T-cell (primary cell): ENCODE measurements around the gene MINAR2. TPM values are rescaled to one million over a fixed set of nuclear protein-coding genes. Genes with fewer than 3 reads are reported as not detected.

Source experiments
- ATAC-seq, 4 experiments: fragments of 200-7000 bp in 3 of 4; fragments of 150-1000 bp in 1 of 4; cut with Tn5 transposase; replicated peaks in 1 of 4; 1 replicate in 3 of 4; 2 replicates in 1 of 4; pipeline ENCODE4 v1.10.0; 2021; ENCODE audit warnings: moderate library complexity in 3 of 4, mild to moderate bottlenecking in 2 of 4, moderate number of reproducible peaks in 1 of 4
- CTCF ChIA-PET, 2 donors: fragments of 300-600 bp; sonication (Branson Sonifier 250); formaldehyde crosslinking; loops; one replicate each; lab custom pipeline; 2022; ENCODE audit warnings: antibody characterized with exemption in 2 of 2; lab: Charles Lee
- POLR2A ChIA-PET, 2 donors: fragments of 300-600 bp; sonication (Branson Sonifier 250); formaldehyde crosslinking; loops; one replicate each; lab custom pipeline; 2022; ENCODE audit warnings: antibody characterized with exemption in 2 of 2; lab: Charles Lee
- DNase-seq, 35 experiments: peaks; one replicate each; pipeline versions ENCODE4 v3.0.0 to v3.0.0-alpha.2; 2013 to 2023
- H3K27ac ChIP-seq: one replicate; pipeline ENCODE4 v1.5.1; 2013; ENCODE audit warnings: low read length
- H3K27me3 ChIP-seq, 2 experiments: replicated peaks in 1 of 2; 1 replicate in 1 of 2; 2 replicates in 1 of 2; pipeline versions ENCODE4 v1.6.1 to v1.7.0; 2013; ENCODE audit warnings: low read length in 1 of 2, mixed read lengths in 1 of 2; ENCODE audit not compliant: control insufficient read depth in 2 of 2, insufficient read depth in 2 of 2; ENCODE audit errors: extremely low read depth in 1 of 2
- H3K36me3 ChIP-seq, 2 donors: 1 replicate in 1 of 2; 2 replicates in 1 of 2; pipeline versions ENCODE4 v1.6.1 to v1.7.0; 2013; ENCODE audit warnings: low read length in 1 of 2; ENCODE audit not compliant: control insufficient read depth in 2 of 2, insufficient read depth in 1 of 2; ENCODE audit errors: extremely low read depth in 1 of 2
- H3K4me1 ChIP-seq, 2 experiments: 1 replicate in 1 of 2; 2 replicates in 1 of 2; pipeline versions ENCODE4 v1.6.1 to v1.7.0; 2013; ENCODE audit warnings: low read length in 2 of 2, mixed read lengths in 1 of 2; ENCODE audit not compliant: insufficient read depth in 2 of 2, control insufficient read depth in 1 of 2; ENCODE audit errors: extremely low read depth in 1 of 2
- H3K4me3 ChIP-seq, 2 donors: 1 replicate in 1 of 2; 2 replicates in 1 of 2; pipeline versions ENCODE4 v1.5.1 to v1.7.0; 2013; ENCODE audit warnings: mild to moderate bottlenecking in 2 of 2, low read length in 1 of 2, moderate library complexity in 1 of 2; ENCODE audit not compliant: control insufficient read depth in 1 of 2; ENCODE audit errors: extremely low read depth in 1 of 2
- H3K9me3 ChIP-seq: 2 replicates; pipeline ENCODE4 v1.7.0; 2013
- H3K27ac Mint-ChIP-seq, 2 donors: one replicate each; pipeline ENCODE4 v1.8.0; 2020 to 2021; ENCODE audit warnings: mild to moderate bottlenecking in 2 of 2, mixed read lengths in 2 of 2
- H3K27me3 Mint-ChIP-seq, 2 donors: one replicate each; pipeline ENCODE4 v1.8.0; 2021 to 2022; ENCODE audit warnings: mixed read lengths in 2 of 2
- H3K36me3 Mint-ChIP-seq: one replicate; pipeline ENCODE4 v1.8.0; 2021; ENCODE audit warnings: mixed read lengths
- H3K4me1 Mint-ChIP-seq, 3 donors: one replicate each; pipeline ENCODE4 v1.8.0; 2020 to 2022; ENCODE audit warnings: mixed read lengths in 3 of 3, mild to moderate bottlenecking in 1 of 3
- H3K4me3 Mint-ChIP-seq, 3 donors: one replicate each; pipeline ENCODE4 v1.8.0; 2020 to 2022; ENCODE audit warnings: mild to moderate bottlenecking in 3 of 3, mixed read lengths in 3 of 3, moderate library complexity in 3 of 3
- H3K9me3 Mint-ChIP-seq, 3 donors: one replicate each; pipeline ENCODE4 v1.8.0; 2020 to 2022; ENCODE audit warnings: mixed read lengths in 3 of 3
- WGBS: methylation state at CpG from one replicate; pipeline ENCODE4 v1.1.5; 2013; ENCODE audit warnings: missing lambda C conversion rate; ENCODE audit not compliant: insufficient coverage; 5-methylcytosine and 5-hydroxymethylcytosine counted together
- total RNA-seq, 35 experiments: library from RNA in 6 of 35; stranded (reverse) in 6 of 35; fragments of 120-200 nt in 1 of 35; gene quantifications; one replicate each; pipeline versions ENCODE4 v1.2.1 to v1.2.4 and lab custom pipeline; 2013 to 2026

Gene MINAR2
- total RNA-seq, 5 donors from 2014 or later (not counting 1 experiment from before 2014, with no cell fraction given), result not detected

- no peak overlapping the region for H3K4me3 ChIP-seq
- Mint-ChIP-seq H3K27ac (no peak overlapping the region), H3K4me1 (no peaks in the 10 kb centered on the region), H3K4me3 (no peak overlapping the region), H3K27me3 (peaks cover 0 to 3% of the 10 kb centered on the region in 2 donors), H3K36me3 (no peaks in the 10 kb centered on the region), H3K9me3 (peaks cover 0 to 2% (median 2%) of the 10 kb centered on the region in 3 donors)
- H3K27ac ChIP-seq, result no peak overlapping the region
- DNase-seq (no peak), ATAC-seq (no peak)
- no peaks in the 10 kb centered on the region for H3K4me1 ChIP-seq
- POLR2A ChIA-PET, result no interaction called here
- no peaks in the 10 kb centered on the region for H3K9me3 ChIP-seq
- 92% methylated on average over 1 of the region's 3 CpGs for WGBS
- H3K36me3 ChIP-seq, result no peaks in the 10 kb centered on the region
- H3K27me3 ChIP-seq, result peaks cover 0 to 4% of the 10 kb centered on the region in 2 experiments
- CTCF ChIA-PET, result interaction anchor here (1.1 to 1.6 kb wide), 2 partner anchors 36 to 71 kb away, joined by 3 to 5 read pairs; no protein-coding TSS in a partner anchor
Observed at GRCh38 chr5:129807162-129807814, 59.4 kb downstream of the MINAR2 start.

Other genes with a start within 250 kb of the MINAR2 start
- not detected for gene CHSY3, start 156.4 kb downstream of the MINAR2 start, total RNA-seq